Activated T-helper 17 cell treated with anti-CD3 and anti-CD28 coated beads, Interleukin-2, amount 50 U/mL, for 72 hours (primary cell): Measurements from ENCODE around the gene CCDC9B. TPM values are rescaled to one million over a fixed set of nuclear protein-coding genes. Genes with fewer than 3 reads are reported as not detected.

Experiments used
- ATAC-seq: fragments of 150-1000 bp; cut with Tn5 transposase; replicated peaks from 2 replicates; pipeline ENCODE4 v1.10.0; 2021; ENCODE audit warnings: mild to moderate bottlenecking, moderate library complexity
- H3K27ac Mint-ChIP-seq: one replicate; pipeline ENCODE4 v1.8.0; 2022; ENCODE audit warnings: mixed read lengths
- H3K27me3 Mint-ChIP-seq: one replicate; pipeline ENCODE4 v1.8.0; 2022; ENCODE audit warnings: mixed read lengths
- H3K36me3 Mint-ChIP-seq: one replicate; pipeline ENCODE4 v1.8.0; 2022; ENCODE audit warnings: low read depth, mild to moderate bottlenecking, mixed read lengths
- H3K4me1 Mint-ChIP-seq: one replicate; pipeline ENCODE4 v1.8.0; 2022; ENCODE audit warnings: mixed read lengths
- H3K4me3 Mint-ChIP-seq: one replicate; pipeline ENCODE4 v1.8.0; 2022; ENCODE audit warnings: mild to moderate bottlenecking, mixed read lengths
- H3K9me3 Mint-ChIP-seq: one replicate; pipeline ENCODE4 v1.8.0; 2022; ENCODE audit warnings: mixed read lengths
- total RNA-seq, 2 donors: library from RNA; stranded (reverse); gene quantifications; one replicate each; pipeline ENCODE4 v1.2.3, GENCODE V29; 2022

Gene CCDC9B
- total RNA-seq, 2 donors from 2014 or later, result 0.78 to 2.7 TPM

- no peak for ATAC-seq
- Mint-ChIP-seq H3K4me3 (no peak overlapping the region), H3K36me3 (peaks cover 62% of the 10 kb centered on the region), H3K27me3 (no peaks in the 10 kb centered on the region), H3K9me3 (no peaks in the 10 kb centered on the region), H3K27ac (peak overlapping the region; percentile 80), H3K4me1 (peaks cover 18% of the 10 kb centered on the region)
These were observed 37.2 kb downstream of the CCDC9B start for GRCh38 chr15:40303576-40303975.

- Mint-ChIP-seq H3K27me3 (no peaks in the 10 kb centered on the region), H3K27ac (no peak overlapping the region), H3K9me3 (no peaks in the 10 kb centered on the region), H3K4me3 (no peak overlapping the region), H3K4me1 (peaks cover 18% of the 10 kb centered on the region), H3K36me3 (peaks cover 62% of the 10 kb centered on the region)
- ATAC-seq, result no peak
These were observed 37.8 kb downstream of the CCDC9B start for GRCh38 chr15:40302981-40303380.

GRCh38 chr15:40302288-40302886 is 38.4 kb downstream of the CCDC9B start:
- peaks cover 18% of the 10 kb centered on the region for H3K4me1 Mint-ChIP-seq
- no peak for ATAC-seq
- H3K4me3 Mint-ChIP-seq, result no peak overlapping the region
- H3K9me3 Mint-ChIP-seq, result no peaks in the 10 kb centered on the region
- H3K27me3 Mint-ChIP-seq, result no peaks in the 10 kb centered on the region
- H3K36me3 Mint-ChIP-seq, result peaks cover 62% of the 10 kb centered on the region
- no peak overlapping the region for H3K27ac Mint-ChIP-seq

GRCh38 chr15:40301467-40302179 is 39.1 kb downstream of the CCDC9B start:
- Mint-ChIP-seq H3K4me3 (no peak overlapping the region), H3K4me1 (peaks cover 16% of the 10 kb centered on the region), H3K9me3 (no peaks in the 10 kb centered on the region), H3K27ac (no peak overlapping the region), H3K27me3 (no peaks in the 10 kb centered on the region), H3K36me3 (peaks cover 62% of the 10 kb centered on the region)
- ATAC-seq, result no peak

- Mint-ChIP-seq H3K27ac (no peak overlapping the region), H3K9me3 (no peaks in the 10 kb centered on the region), H3K4me1 (peaks cover 11% of the 10 kb centered on the region), H3K4me3 (no peak overlapping the region), H3K27me3 (no peaks in the 10 kb centered on the region), H3K36me3 (peaks cover 62% of the 10 kb centered on the region)
- ATAC-seq, result no peak
These were observed 40.0 kb downstream of the CCDC9B start for GRCh38 chr15:40300771-40301170.

- H3K27ac Mint-ChIP-seq, result no peak overlapping the region
These were observed 40.4 kb downstream of the CCDC9B start for GRCh38 chr15:40300367-40300766.

GRCh38 chr15:40298216-40298935 is 42.4 kb downstream of the CCDC9B start:
- no peak overlapping the region for H3K27ac Mint-ChIP-seq

More at GRCh38 chr15:40300367-40300766, 40.4 kb downstream of the CCDC9B start:
- Mint-ChIP-seq H3K9me3 (no peaks in the 10 kb centered on the region), H3K4me1 (peaks cover 11% of the 10 kb centered on the region), H3K4me3 (no peak overlapping the region), H3K36me3 (peaks cover 62% of the 10 kb centered on the region), H3K27me3 (no peaks in the 10 kb centered on the region)
- no peak for ATAC-seq

GRCh38 chr15:40297356-40297755 is 43.4 kb downstream of the CCDC9B start:
- peak overlapping the region; percentile 13 for H3K27ac Mint-ChIP-seq
- H3K4me3 Mint-ChIP-seq, result no peak overlapping the region
- no peak for ATAC-seq
- H3K27me3 Mint-ChIP-seq, result no peaks in the 10 kb centered on the region
- no peaks in the 10 kb centered on the region for H3K9me3 Mint-ChIP-seq
- H3K4me1 Mint-ChIP-seq, result no peaks in the 10 kb centered on the region
- peaks cover 38% of the 10 kb centered on the region for H3K36me3 Mint-ChIP-seq

More at GRCh38 chr15:40298216-40298935, 42.4 kb downstream of the CCDC9B start:
- H3K36me3 Mint-ChIP-seq, result peaks cover 48% of the 10 kb centered on the region
- no peaks in the 10 kb centered on the region for H3K4me1 Mint-ChIP-seq
- no peak overlapping the region for H3K4me3 Mint-ChIP-seq
- H3K27me3 Mint-ChIP-seq, result no peaks in the 10 kb centered on the region
- H3K9me3 Mint-ChIP-seq, result no peaks in the 10 kb centered on the region
- ATAC-seq, result no peak

- Mint-ChIP-seq H3K27me3 (no peaks in the 10 kb centered on the region), H3K4me3 (no peak overlapping the region), H3K4me1 (no peaks in the 10 kb centered on the region), H3K27ac (peak overlapping the region; percentile 13), H3K9me3 (no peaks in the 10 kb centered on the region), H3K36me3 (peaks cover 31% of the 10 kb centered on the region)
- no peak for ATAC-seq
These were observed 44.0 kb downstream of the CCDC9B start for GRCh38 chr15:40296561-40297230.

GRCh38 chr15:40295877-40296560 is 44.7 kb downstream of the CCDC9B start:
- no peaks in the 10 kb centered on the region for H3K4me1 Mint-ChIP-seq
- H3K27me3 Mint-ChIP-seq, result no peaks in the 10 kb centered on the region
- peak overlapping the region; percentile 13 for H3K27ac Mint-ChIP-seq
- no peak overlapping the region for H3K4me3 Mint-ChIP-seq
- no peak for ATAC-seq
- H3K36me3 Mint-ChIP-seq, result peaks cover 24% of the 10 kb centered on the region
- no peaks in the 10 kb centered on the region for H3K9me3 Mint-ChIP-seq

GRCh38 chr15:40295297-40295696 is 45.4 kb downstream of the CCDC9B start:
- H3K27ac Mint-ChIP-seq, result no peak overlapping the region
- no peaks in the 10 kb centered on the region for H3K9me3 Mint-ChIP-seq
- H3K4me3 Mint-ChIP-seq, result no peak overlapping the region
- no peak for ATAC-seq
- H3K36me3 Mint-ChIP-seq, result peaks cover 20% of the 10 kb centered on the region
- H3K4me1 Mint-ChIP-seq, result no peaks in the 10 kb centered on the region
- no peaks in the 10 kb centered on the region for H3K27me3 Mint-ChIP-seq

GRCh38 chr15:40293905-40294895 is 46.5 kb downstream of the CCDC9B start:
- H3K9me3 Mint-ChIP-seq, result no peaks in the 10 kb centered on the region
- no peaks in the 10 kb centered on the region for H3K27me3 Mint-ChIP-seq
- H3K4me1 Mint-ChIP-seq, result no peaks in the 10 kb centered on the region
- H3K36me3 Mint-ChIP-seq, result peaks cover 20% of the 10 kb centered on the region
- no peak for ATAC-seq
- no peak overlapping the region for H3K4me3 Mint-ChIP-seq
- H3K27ac Mint-ChIP-seq, result no peak overlapping the region

- H3K27ac Mint-ChIP-seq, result no peak overlapping the region
- H3K4me1 Mint-ChIP-seq, result no peaks in the 10 kb centered on the region
- H3K27me3 Mint-ChIP-seq, result no peaks in the 10 kb centered on the region
- H3K36me3 Mint-ChIP-seq, result peaks cover 17% of the 10 kb centered on the region
- no peak overlapping the region for H3K4me3 Mint-ChIP-seq
- H3K9me3 Mint-ChIP-seq, result no peaks in the 10 kb centered on the region
- no peak for ATAC-seq
These were observed 47.7 kb downstream of the CCDC9B start for GRCh38 chr15:40293006-40293405.
